Measurements from ENCODE around the gene HOXD4.

Gene HOXD4

GRCh38 chr2:176172895-176173566, 21.7 kb downstream of the HOXD4 start:
- no peak overlapping the region for H3K27ac ChIP-seq (ENCODE audit: low read depth, low read length)
- H3K4me1 ChIP-seq (ENCODE audit: insufficient read depth, low read length), result peaks cover 7% of the 10 kb centered on the region
- no peaks in the 10 kb centered on the region for H3K36me3 ChIP-seq (ENCODE audit: insufficient read depth, low read length)
- no peak overlapping the region for H3K4me3 ChIP-seq (ENCODE audit: low read depth in 1 of 2, low read length in 2 of 2)
- H3K9me3 ChIP-seq (ENCODE audit: low read length), result no peaks in the 10 kb centered on the region
- no peak overlapping the region for H3K9ac ChIP-seq (ENCODE audit: low read length)
- peaks cover 6 to 52% of the 10 kb centered on the region in 2 donors for H3K27me3 ChIP-seq (ENCODE audit: control insufficient read depth in 1 of 2, insufficient read depth in 2 of 2, low read length in 2 of 2)

GRCh38 chr2:176173567-176174381, 22.4 kb downstream of the HOXD4 start:
- no peak overlapping the region for H3K9ac ChIP-seq (ENCODE audit: low read length)
- peaks cover 6 to 59% of the 10 kb centered on the region in 2 donors for H3K27me3 ChIP-seq (ENCODE audit: control insufficient read depth in 1 of 2, insufficient read depth in 2 of 2, low read length in 2 of 2)
- peaks cover 7% of the 10 kb centered on the region for H3K4me1 ChIP-seq (ENCODE audit: insufficient read depth, low read length)
- H3K36me3 ChIP-seq (ENCODE audit: insufficient read depth, low read length), result no peaks in the 10 kb centered on the region
- no peaks in the 10 kb centered on the region for H3K9me3 ChIP-seq (ENCODE audit: low read length)
- H3K4me3 ChIP-seq (ENCODE audit: low read depth in 1 of 2, low read length in 2 of 2), result no peak overlapping the region
- no peak overlapping the region for H3K27ac ChIP-seq (ENCODE audit: low read depth, low read length)

GRCh38 chr2:176174382-176174823, 23.1 kb downstream of the HOXD4 start:
- Histone ChIP-seq H3K36me3 (ENCODE audit: insufficient read depth, low read length) (no peaks in the 10 kb centered on the region), H3K9ac (ENCODE audit: low read length) (no peak overlapping the region), H3K27me3 (ENCODE audit: control insufficient read depth in 1 of 2, insufficient read depth in 2 of 2, low read length in 2 of 2) (peaks cover 11 to 59% of the 10 kb centered on the region in 2 donors), H3K4me1 (ENCODE audit: insufficient read depth, low read length) (peaks cover 7% of the 10 kb centered on the region), H3K9me3 (ENCODE audit: low read length) (no peaks in the 10 kb centered on the region), H3K4me3 (ENCODE audit: low read depth in 1 of 2, low read length in 2 of 2) (no peak overlapping the region), H3K27ac (ENCODE audit: low read depth, low read length) (no peak overlapping the region)

- peaks cover 12 to 59% of the 10 kb centered on the region in 2 donors for H3K27me3 ChIP-seq (ENCODE audit: control insufficient read depth in 1 of 2, insufficient read depth in 2 of 2, low read length in 2 of 2)
- H3K9me3 ChIP-seq (ENCODE audit: low read length), result no peaks in the 10 kb centered on the region
- no peak overlapping the region for H3K27ac ChIP-seq (ENCODE audit: low read depth, low read length)
- H3K9ac ChIP-seq (ENCODE audit: low read length), result no peak overlapping the region
- no peak overlapping the region for H3K4me3 ChIP-seq (ENCODE audit: low read depth in 1 of 2, low read length in 2 of 2)
- no peaks in the 10 kb centered on the region for H3K36me3 ChIP-seq (ENCODE audit: insufficient read depth, low read length)
- H3K4me1 ChIP-seq (ENCODE audit: insufficient read depth, low read length), result peaks cover 7% of the 10 kb centered on the region
These were observed 23.7 kb downstream of the HOXD4 start for GRCh38 chr2:176174824-176175708.

- no peaks in the 10 kb centered on the region for H3K9me3 ChIP-seq (ENCODE audit: low read length)
- no peaks in the 10 kb centered on the region for H3K36me3 ChIP-seq (ENCODE audit: insufficient read depth, low read length)
- no peak overlapping the region for H3K27ac ChIP-seq (ENCODE audit: low read depth, low read length)
- peaks cover 7% of the 10 kb centered on the region for H3K4me1 ChIP-seq (ENCODE audit: insufficient read depth, low read length)
- no peak overlapping the region for H3K4me3 ChIP-seq (ENCODE audit: low read depth in 1 of 2, low read length in 2 of 2)
- H3K9ac ChIP-seq (ENCODE audit: low read length), result no peak overlapping the region
- peaks cover 12 to 52% of the 10 kb centered on the region in 2 donors for H3K27me3 ChIP-seq (ENCODE audit: control insufficient read depth in 1 of 2, insufficient read depth in 2 of 2, low read length in 2 of 2)
These were observed 24.6 kb downstream of the HOXD4 start for GRCh38 chr2:176175709-176176607.

GRCh38 chr2:176177580-176178037, 26.3 kb downstream of the HOXD4 start:
- no peaks in the 10 kb centered on the region for H3K36me3 ChIP-seq (ENCODE audit: insufficient read depth, low read length)
- H3K9ac ChIP-seq (ENCODE audit: low read length), result no peak overlapping the region
- peak overlapping the region in 1 of 2 donors; percentile 57 for H3K4me3 ChIP-seq (ENCODE audit: low read depth in 1 of 2, low read length in 2 of 2)
- H3K4me1 ChIP-seq (ENCODE audit: insufficient read depth, low read length), result peaks cover 7% of the 10 kb centered on the region
- H3K27me3 ChIP-seq (ENCODE audit: control insufficient read depth in 1 of 2, insufficient read depth in 2 of 2, low read length in 2 of 2), result peaks cover 16 to 41% of the 10 kb centered on the region in 2 donors
- H3K27ac ChIP-seq (ENCODE audit: low read depth, low read length), result no peak overlapping the region
- H3K9me3 ChIP-seq (ENCODE audit: low read length), result no peaks in the 10 kb centered on the region

GRCh38 chr2:176178038-176178756, 26.8 kb downstream of the HOXD4 start:
- Histone ChIP-seq H3K36me3 (ENCODE audit: insufficient read depth, low read length) (no peaks in the 10 kb centered on the region), H3K27ac (ENCODE audit: low read depth, low read length) (no peak overlapping the region), H3K9me3 (ENCODE audit: low read length) (no peaks in the 10 kb centered on the region), H3K4me1 (ENCODE audit: insufficient read depth, low read length) (peaks cover 7% of the 10 kb centered on the region), H3K9ac (ENCODE audit: low read length) (no peak overlapping the region), H3K4me3 (ENCODE audit: low read depth in 1 of 2, low read length in 2 of 2) (peak overlapping the region; percentile 25 to 57), H3K27me3 (ENCODE audit: control insufficient read depth in 1 of 2, insufficient read depth in 2 of 2, low read length in 2 of 2) (peaks cover 16 to 40% of the 10 kb centered on the region in 2 donors)

- H3K27me3 ChIP-seq (ENCODE audit: control insufficient read depth in 1 of 2, insufficient read depth in 2 of 2, low read length in 2 of 2), result peaks cover 16 to 37% of the 10 kb centered on the region in 2 donors
- no peak overlapping the region for H3K27ac ChIP-seq (ENCODE audit: low read depth, low read length)
These were observed 27.5 kb downstream of the HOXD4 start for GRCh38 chr2:176178757-176179295.

GRCh38 chr2:176181551-176181950, 30.2 kb downstream of the HOXD4 start:
- Histone ChIP-seq H3K27ac (ENCODE audit: low read depth, low read length) (no peak overlapping the region), H3K9me3 (ENCODE audit: low read length) (no peaks in the 10 kb centered on the region), H3K9ac (ENCODE audit: low read length) (no peak overlapping the region), H3K4me3 (ENCODE audit: low read depth in 1 of 2, low read length in 2 of 2) (no peak overlapping the region), H3K36me3 (ENCODE audit: insufficient read depth, low read length) (no peaks in the 10 kb centered on the region), H3K27me3 (ENCODE audit: control insufficient read depth in 1 of 2, insufficient read depth in 2 of 2, low read length in 2 of 2) (peaks cover 16 to 17% of the 10 kb centered on the region in 2 donors), H3K4me1 (ENCODE audit: insufficient read depth, low read length) (no peaks in the 10 kb centered on the region)

More at GRCh38 chr2:176178757-176179295, 27.5 kb downstream of the HOXD4 start:
- Histone ChIP-seq H3K36me3 (ENCODE audit: insufficient read depth, low read length) (no peaks in the 10 kb centered on the region), H3K4me1 (ENCODE audit: insufficient read depth, low read length) (peaks cover 7% of the 10 kb centered on the region), H3K9me3 (ENCODE audit: low read length) (no peaks in the 10 kb centered on the region), H3K9ac (ENCODE audit: low read length) (no peak overlapping the region), H3K4me3 (ENCODE audit: low read depth in 1 of 2, low read length in 2 of 2) (peak overlapping the region in 1 of 2 donors; percentile 57)

GRCh38 chr2:176182671-176183070, 31.3 kb downstream of the HOXD4 start:
- Histone ChIP-seq H3K36me3 (ENCODE audit: insufficient read depth, low read length) (no peaks in the 10 kb centered on the region), H3K27ac (ENCODE audit: low read depth, low read length) (no peak overlapping the region), H3K9ac (ENCODE audit: low read length) (no peak overlapping the region), H3K4me1 (ENCODE audit: insufficient read depth, low read length) (peaks cover 2% of the 10 kb centered on the region), H3K9me3 (ENCODE audit: low read length) (no peaks in the 10 kb centered on the region), H3K27me3 (ENCODE audit: control insufficient read depth in 1 of 2, insufficient read depth in 2 of 2, low read length in 2 of 2) (peaks cover 13 to 14% of the 10 kb centered on the region in 2 donors), H3K4me3 (ENCODE audit: low read depth in 1 of 2, low read length in 2 of 2) (no peak overlapping the region)

Data from muscle layer of colon (tissue), 2 donors.